ENCODE data around the gene SPIRE1.
"Not testable (repeated sequence)": the region's sequence is repeated elsewhere in the genome, so short reads cannot be mapped to it uniquely, and the experiment has no call there.

SPIRE1 gene

DNA sequence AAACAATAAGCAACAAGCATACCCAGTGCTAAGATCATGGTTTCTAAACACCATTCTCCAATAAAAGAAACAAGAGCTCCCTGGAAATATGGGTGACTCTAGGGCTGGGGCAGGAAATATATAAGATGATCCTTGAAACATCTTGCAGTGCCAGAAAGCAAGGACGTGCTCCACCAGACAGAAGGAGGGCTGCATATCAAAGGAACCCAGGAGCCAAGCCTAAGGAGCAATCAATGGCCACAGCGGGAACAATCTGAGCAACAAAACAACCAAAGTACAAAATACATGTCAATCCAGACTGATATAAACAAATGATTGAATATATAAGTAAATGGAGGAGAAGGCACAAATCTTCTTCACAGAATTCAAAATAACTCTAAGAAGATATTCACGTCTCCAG, 10.1 kb downstream of the SPIRE1 start:
- peak; percentile 44 for FAIRE-seq

GRCh38 chr18:12645751-12646203, 12.1 kb downstream of the SPIRE1 start:
- FAIRE-seq (peak; percentile 93), DNase-seq (ENCODE audit: low spot score) (no peak)

More for the DNA sequence above, 10.1 kb downstream of the SPIRE1 start:
- DNase-seq (ENCODE audit: low spot score), result no peak

DNA sequence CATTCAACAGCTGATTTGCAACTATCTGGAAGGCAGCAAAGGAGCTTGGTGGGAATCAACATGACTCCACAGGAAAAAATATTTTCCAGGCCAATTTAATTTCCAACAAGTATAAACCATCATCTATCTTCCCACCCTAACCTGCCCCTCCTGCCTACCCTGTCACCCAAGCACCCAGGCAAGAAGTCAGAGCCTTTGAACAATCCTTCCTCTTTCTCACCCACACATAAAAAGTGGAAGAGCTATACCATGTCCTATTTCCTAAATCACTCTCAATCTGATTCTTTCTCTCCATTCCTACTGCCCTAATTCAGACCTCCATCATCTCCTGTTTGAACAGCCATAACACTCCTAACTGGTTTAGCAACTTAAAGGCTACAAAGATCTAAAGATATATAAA, 12.7 kb downstream of the SPIRE1 start:
- FAIRE-seq, result no peak
- DNase-seq (ENCODE audit: low spot score), result no peak

DNA sequence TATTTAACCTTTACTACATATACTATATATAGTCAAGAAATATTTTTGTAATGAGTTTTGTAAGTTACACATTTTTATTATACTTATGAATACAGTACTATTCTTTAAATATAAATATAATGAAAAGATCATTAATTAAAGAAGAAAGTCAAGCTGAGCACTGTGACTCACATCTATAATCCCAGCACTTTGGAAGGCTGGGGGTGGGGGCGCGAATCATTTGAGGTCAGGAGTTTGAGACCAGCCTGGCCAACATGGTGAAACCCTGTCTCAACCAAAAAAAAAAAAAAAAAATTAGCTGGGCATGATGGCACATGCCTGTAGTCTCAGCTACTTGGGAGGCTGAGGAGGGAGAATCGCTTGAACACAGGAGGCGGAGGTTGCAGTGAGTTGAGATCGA, 14.2 kb downstream of the SPIRE1 start:
- not testable (repeated sequence) for FAIRE-seq; DNase-seq (ENCODE audit: low spot score)

DNA sequence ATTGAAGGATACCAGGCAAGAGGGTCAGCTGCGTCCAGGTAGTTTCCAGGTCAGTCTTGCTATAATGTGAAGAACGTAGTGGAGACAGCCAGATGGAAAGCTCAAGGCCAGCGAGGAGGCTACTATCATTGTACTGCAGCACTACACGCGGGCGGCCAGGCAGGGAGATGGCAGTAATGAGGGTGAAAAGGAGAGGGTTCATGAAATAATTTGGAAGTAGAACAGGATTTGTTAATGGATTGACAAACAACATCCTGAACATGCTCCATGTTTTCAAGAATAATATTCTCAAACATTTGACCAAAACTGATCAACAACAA, 17.1 kb downstream of the SPIRE1 start:
- no peak for DNase-seq (ENCODE audit: low spot score)
- FAIRE-seq, result no peak

- FAIRE-seq (peak; percentile 98), DNase-seq (ENCODE audit: low spot score) (peak; percentile 72)
Measured at GRCh38 chr18:12639990-12640880, 17.7 kb downstream of the SPIRE1 start.

DNA sequence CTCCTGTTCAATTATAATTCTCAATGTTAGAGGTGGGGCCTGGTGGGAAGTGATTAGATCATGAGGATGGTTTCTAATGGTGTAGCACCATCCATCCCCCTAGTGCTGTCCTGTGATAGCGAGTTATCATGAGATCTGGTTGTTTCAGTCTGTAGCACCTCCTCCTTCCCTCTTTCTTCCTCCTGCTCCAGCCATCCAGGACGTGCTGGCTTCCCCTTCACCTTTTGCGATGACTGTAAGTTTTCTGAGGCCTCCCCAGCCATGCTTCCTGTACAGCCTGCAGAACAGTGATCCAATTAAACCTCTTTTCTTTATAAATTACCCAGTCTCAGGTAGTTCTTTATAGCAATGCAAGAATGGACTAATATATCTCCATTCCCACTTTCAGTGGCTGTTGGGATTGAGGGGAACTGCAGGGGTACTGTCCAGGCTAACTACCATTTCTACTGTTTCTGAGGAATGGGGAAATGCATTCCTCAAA, 19.2 kb downstream of the SPIRE1 start:
- peak; percentile 96 for FAIRE-seq
- DNase-seq (ENCODE audit: low spot score), result no peak

GRCh38 chr18:12637901-12638643, 19.8 kb downstream of the SPIRE1 start:
- FAIRE-seq, result peak; percentile 79
- no peak for DNase-seq (ENCODE audit: low spot score)

- DNase-seq (ENCODE audit: low spot score) (no peak), FAIRE-seq (peak; percentile 72)
Measured at GRCh38 chr18:12637393-12637792, 20.5 kb downstream of the SPIRE1 start.

- FAIRE-seq, result peak; percentile 59
- DNase-seq (ENCODE audit: low spot score), result no peak
Measured at GRCh38 chr18:12631831-12632477, 26.0 kb downstream of the SPIRE1 start.

DNA sequence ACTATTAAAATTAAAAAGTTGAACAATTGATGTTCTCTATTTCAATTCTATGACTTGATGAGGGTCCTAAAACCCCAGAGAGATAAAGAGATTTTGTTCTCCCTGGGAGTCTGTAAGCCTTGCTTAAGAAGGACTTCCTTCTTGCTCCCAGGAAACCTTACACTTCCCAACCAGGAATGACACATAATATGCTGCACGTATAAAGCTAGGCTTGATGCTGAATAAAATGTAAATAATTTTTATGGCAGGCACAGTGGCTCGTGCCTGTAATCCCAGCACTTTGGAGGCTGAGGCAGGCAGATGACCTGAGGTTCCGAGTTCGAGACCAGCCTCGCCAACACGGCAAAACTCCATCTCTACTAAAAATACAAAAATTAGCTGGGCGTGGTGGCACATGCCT, 27.8 kb downstream of the SPIRE1 start:
- FAIRE-seq (no peak), DNase-seq (ENCODE audit: low spot score) (no peak)

GRCh38 chr18:12628706-12629702, 28.9 kb downstream of the SPIRE1 start:
- peak; percentile 82 for FAIRE-seq
- DNase-seq (ENCODE audit: low spot score), result no peak

DNA sequence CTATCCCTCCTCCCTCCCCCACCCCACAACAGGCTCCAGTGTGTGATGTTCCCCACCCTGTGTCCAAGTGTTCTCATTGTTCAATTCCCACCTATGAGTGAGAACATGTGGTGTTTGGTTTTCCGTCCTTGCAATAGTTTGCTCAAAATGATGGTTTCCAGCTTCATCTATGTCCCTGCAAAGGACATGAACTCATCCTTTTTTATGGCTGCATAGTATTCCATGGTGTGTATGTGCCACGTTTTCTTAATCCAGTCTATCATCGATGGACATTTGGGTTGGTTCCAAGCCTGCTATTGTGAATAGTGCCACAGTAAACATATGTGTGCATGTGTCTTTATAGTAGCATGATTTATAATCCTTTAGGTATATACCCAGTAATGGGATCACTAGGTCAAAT, 30.7 kb downstream of the SPIRE1 start:
- not testable (repeated sequence) for DNase-seq (ENCODE audit: low spot score); FAIRE-seq

DNA sequence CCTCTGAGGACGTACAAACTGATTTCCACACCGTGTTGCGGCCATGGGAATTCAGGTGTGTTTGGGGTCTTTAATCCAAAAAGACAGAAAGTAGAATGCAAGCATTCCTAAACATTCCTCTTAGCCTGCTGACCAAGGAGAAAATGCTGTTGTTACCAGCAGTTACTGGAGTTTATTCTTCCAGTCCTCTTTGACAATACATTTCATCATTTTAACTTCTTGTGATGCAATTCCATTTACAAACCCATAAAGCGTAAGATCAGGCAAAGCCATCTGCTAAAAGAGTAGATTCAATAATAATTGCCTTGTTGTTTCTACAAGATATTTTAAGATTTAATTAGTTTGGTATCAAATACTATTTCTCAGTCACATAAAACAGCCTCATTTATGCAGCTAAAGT, 32.7 kb downstream of the SPIRE1 start:
- FAIRE-seq (no peak), DNase-seq (ENCODE audit: low spot score) (no peak)

DNA sequence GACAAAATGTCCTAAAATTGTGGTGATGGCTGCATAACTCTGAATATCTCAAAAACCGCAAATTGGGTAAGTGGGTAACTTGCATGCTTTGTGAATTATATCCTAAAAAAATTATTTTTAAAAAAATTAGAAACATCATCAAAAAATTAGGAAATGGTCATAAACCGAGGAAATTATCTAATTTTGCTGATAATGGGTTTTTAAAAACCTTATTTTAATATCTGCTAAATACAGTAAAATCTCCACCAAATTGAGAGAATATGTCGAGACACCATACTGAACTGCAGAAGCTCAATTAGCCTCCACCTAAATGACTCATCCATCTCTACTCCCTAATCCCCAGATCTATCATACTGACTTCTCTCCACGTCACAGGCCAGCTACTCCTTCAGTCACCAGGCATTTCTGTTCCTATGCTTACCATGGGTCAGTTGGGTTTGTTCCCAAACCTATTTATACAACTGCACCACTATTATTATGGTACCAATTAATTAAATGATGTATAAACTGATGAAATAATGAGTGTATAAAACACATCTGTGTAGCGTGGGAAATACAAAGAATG, 36.1 kb downstream of the SPIRE1 start:
- no peak for DNase-seq (ENCODE audit: low spot score)
- FAIRE-seq, result peak; percentile 50

DNA sequence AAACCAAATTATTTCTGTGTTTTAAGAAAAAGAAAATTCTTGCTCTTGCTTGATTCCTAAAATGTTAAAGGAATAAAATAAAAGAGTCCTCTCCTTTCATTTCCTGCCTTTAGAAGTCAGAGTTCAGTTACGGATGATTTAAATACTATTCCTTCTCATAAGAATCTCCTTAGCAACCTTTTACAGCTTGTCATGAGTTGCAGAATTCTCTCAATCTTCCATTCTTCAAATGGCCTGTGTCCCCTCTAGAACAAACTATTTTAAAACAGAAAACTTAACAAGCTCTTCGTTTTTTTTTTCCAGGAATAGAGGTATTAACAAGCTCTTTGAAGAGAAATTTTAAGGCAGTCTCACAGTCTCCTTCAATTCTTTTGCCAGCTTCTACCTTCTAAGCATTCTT, 42.2 kb downstream of the SPIRE1 start:
- no peak for FAIRE-seq
- no peak for DNase-seq (ENCODE audit: low spot score)

GRCh38 chr18:12608301-12608700, 49.6 kb downstream of the SPIRE1 start:
- FAIRE-seq (no peak), DNase-seq (ENCODE audit: low spot score) (no peak)

GRCh38 chr18:12606592-12607315, 51.2 kb downstream of the SPIRE1 start:
- no peak for DNase-seq (ENCODE audit: low spot score)

DNA sequence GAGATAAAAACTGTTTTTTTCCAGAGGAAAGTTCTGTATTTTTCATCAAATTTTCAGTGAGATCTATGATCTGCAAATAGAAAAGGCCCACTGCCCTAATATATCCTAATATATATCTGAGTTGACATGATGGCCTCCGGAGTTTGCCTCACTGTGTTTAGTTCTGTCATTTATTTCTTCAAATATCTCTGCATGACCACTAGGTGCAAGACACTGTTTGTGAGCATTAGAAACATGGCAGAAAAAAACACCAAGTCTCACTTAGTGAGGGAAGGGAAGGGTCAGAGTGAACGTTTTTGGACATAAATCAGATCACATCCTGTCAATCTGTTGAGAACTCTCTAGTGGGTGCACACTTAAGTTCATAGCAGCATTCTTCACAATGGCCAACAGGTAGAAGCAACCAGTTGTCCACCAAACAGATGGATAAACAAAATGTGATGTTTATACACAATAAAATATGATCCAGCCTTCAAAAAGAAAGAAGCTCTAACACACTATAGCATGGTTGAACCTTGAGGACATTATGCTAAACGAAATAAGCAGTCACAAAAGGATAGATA, 53.4 kb downstream of the SPIRE1 start:
- no peak for FAIRE-seq
- DNase-seq (ENCODE audit: low spot score), result no peak

More at GRCh38 chr18:12606592-12607315, 51.2 kb downstream of the SPIRE1 start:
- FAIRE-seq, result peak; percentile 68

All from urothelium cell line (cell line).